Liver (tissue), 9 donors: Measurements from ENCODE around the gene NECTIN1. TPM values are rescaled to one million over a fixed set of nuclear protein-coding genes. Genes with fewer than 3 reads are reported as not detected.

Source experiments
- DNase-seq: peaks from one replicate; pipeline ENCODE4 v3.0.0-alpha.2; 2017; ENCODE audit warnings: low spot score
- H3K27ac ChIP-seq, 2 donors: one replicate each; pipeline ENCODE4 v1.7.0; 2013; ENCODE audit warnings: inconsistent platforms in 2 of 2, low read length in 2 of 2, control low read depth in 1 of 2, low read depth in 1 of 2, mild to moderate bottlenecking in 1 of 2
- H3K27me3 ChIP-seq, 4 donors: one replicate each; pipeline versions ENCODE4 v1.6.1 to v1.7.0; 2013; ENCODE audit warnings: low read length in 3 of 4, inconsistent platforms in 1 of 4, mild to moderate bottlenecking in 1 of 4, moderate library complexity in 1 of 4; ENCODE audit not compliant: control insufficient read depth in 4 of 4, insufficient read depth in 4 of 4
- H3K36me3 ChIP-seq, 4 donors: one replicate each; pipeline versions ENCODE4 v1.6.1 to v1.7.0; 2013; ENCODE audit warnings: low read length in 3 of 4, mild to moderate bottlenecking in 3 of 4, low read depth in 1 of 4, moderate library complexity in 1 of 4; ENCODE audit not compliant: control insufficient read depth in 4 of 4, insufficient read depth in 3 of 4
- H3K4me1 ChIP-seq, 4 donors: one replicate each; pipeline versions ENCODE4 v1.6.1 to v1.7.0; 2013; ENCODE audit warnings: low read length in 3 of 4, mild to moderate bottlenecking in 3 of 4, moderate library complexity in 1 of 4; ENCODE audit not compliant: control insufficient read depth in 4 of 4, insufficient read depth in 4 of 4
- H3K4me3 ChIP-seq, 3 donors: one replicate each; pipeline versions ENCODE4 v1.6.1 to v1.7.0; 2013; ENCODE audit warnings: low read length in 3 of 3, control low read depth in 1 of 3, low read depth in 1 of 3, mild to moderate bottlenecking in 1 of 3
- H3K9ac ChIP-seq, 2 donors: one replicate each; pipeline ENCODE4 v1.7.0; 2013; ENCODE audit warnings: low read length in 2 of 2, mild to moderate bottlenecking in 2 of 2, moderate library complexity in 2 of 2, control low read depth in 1 of 2, low read depth in 1 of 2
- H3K9me3 ChIP-seq, 4 donors: one replicate each; pipeline versions ENCODE4 v1.6.1 to v1.7.0; 2013; ENCODE audit warnings: low read length in 3 of 4; ENCODE audit not compliant: control insufficient read depth in 4 of 4
- EGR1 ChIP-seq, 2 donors: IDR thresholded peaks; 2 replicates each; pipeline ENCODE4 v1.6.1; 2016 to 2018; ENCODE audit warnings: antibody characterized with exemption in 2 of 2, low read depth in 2 of 2
- FOXA1 ChIP-seq: IDR thresholded peaks from 2 replicates; pipeline ENCODE4 v1.6.1; 2016; ENCODE audit warnings: antibody characterized with exemption
- GABPA ChIP-seq, 2 donors: IDR thresholded peaks in 1 of 2; conservative IDR thresholded peaks in 1 of 2; 2 replicates each; pipeline ENCODE4 v1.6.1; 2016; ENCODE audit warnings: antibody characterized with exemption in 2 of 2, mild to moderate bottlenecking in 1 of 2, moderate library complexity in 1 of 2
- HNF4G ChIP-seq: IDR thresholded peaks from 2 replicates; pipeline ENCODE4 v1.6.1; 2016; ENCODE audit warnings: antibody characterized with exemption
- JUND ChIP-seq, 2 donors: IDR thresholded peaks; 2 replicates each; pipeline ENCODE4 v1.6.1; 2016; ENCODE audit warnings: antibody characterized with exemption in 2 of 2
- NR2F2 ChIP-seq: IDR thresholded peaks from 2 replicates; pipeline ENCODE4 v1.6.1; 2016; ENCODE audit warnings: antibody characterized with exemption
- RXRA ChIP-seq, 2 donors: IDR thresholded peaks; 2 replicates each; pipeline ENCODE4 v1.6.1; 2017 to 2018; ENCODE audit warnings: antibody characterized with exemption in 2 of 2, mild to moderate bottlenecking in 1 of 2
- SP1 ChIP-seq: IDR thresholded peaks from 2 replicates; pipeline ENCODE4 v1.6.1; 2018; ENCODE audit warnings: antibody characterized with exemption, mild to moderate bottlenecking
- TAF1 ChIP-seq: conservative IDR thresholded peaks from 2 replicates; pipeline ENCODE4 v1.6.1; 2016; ENCODE audit warnings: antibody characterized with exemption, mild to moderate bottlenecking
- YY1 ChIP-seq: IDR thresholded peaks from 2 replicates; pipeline ENCODE4 v1.6.1; 2016; ENCODE audit warnings: antibody characterized with exemption, mild to moderate bottlenecking
- WGBS: extraction: QIAGEN DNeasy Blood & Tissue Kit; methylation state at CpG from one replicate; pipeline ENCODE4 v1.1.7; 2013; 5-methylcytosine and 5-hydroxymethylcytosine counted together
- polyA plus RNA-seq, 2 donors: library from polyadenylated mRNA; stranded (reverse) in 1 of 2; unstranded in 1 of 2; fragments of 200-250 nt in 1 of 2; fragments of >200 nt in 1 of 2; fragmentation: Nextera tagmentation in 1 of 2; extraction: Ambion mirVana in 1 of 2; gene quantifications; one replicate each; pipeline versions ENCODE4 v1.2.1 to v1.2.3, GENCODE V29; 2013 to 2015
- total RNA-seq, 2 donors: library from RNA; depleted of rRNA; stranded (reverse); fragments of >200 nt; gene quantifications; one replicate each; pipeline ENCODE4 v1.2.3, GENCODE V29; 2014
- TF ChIP-seq, protein P1 (sequence below): IDR thresholded peaks from 2 replicates; pipeline ENCODE4 v1.6.1; 2016; ENCODE audit warnings: antibody characterized with exemption
- TF ChIP-seq, protein P2 (sequence below): IDR thresholded peaks from 2 replicates; pipeline ENCODE4 v1.6.1; 2016; ENCODE audit warnings: antibody characterized with exemption
- TF ChIP-seq, protein P3 (sequence below): IDR thresholded peaks from 2 replicates; pipeline ENCODE4 v1.6.1; 2016; ENCODE audit warnings: antibody characterized with exemption, mild to moderate bottlenecking
- TF ChIP-seq, protein P4 (sequence below): IDR thresholded peaks from 2 replicates; pipeline ENCODE4 v1.6.1; 2016; ENCODE audit warnings: antibody characterized with exemption
- TF ChIP-seq, protein P5 (sequence below): fragments of 150-350 bp; IDR thresholded peaks from 2 replicates; pipeline ENCODE4 v1.5.1; 2017; ENCODE audit warnings: improper control_type of control experiment, low read depth, low read length; ENCODE audit not compliant: missing input control
- donor health status: healthy.
- donor health status: healthy.
- donor health status: healthy.
- donor health status: healthy.
- donor health status: healthy.

Gene NECTIN1
- total and polyA plus RNA-seq, 4 donors, result 0.69 to 7.7 (median 5.0) TPM

DNA sequence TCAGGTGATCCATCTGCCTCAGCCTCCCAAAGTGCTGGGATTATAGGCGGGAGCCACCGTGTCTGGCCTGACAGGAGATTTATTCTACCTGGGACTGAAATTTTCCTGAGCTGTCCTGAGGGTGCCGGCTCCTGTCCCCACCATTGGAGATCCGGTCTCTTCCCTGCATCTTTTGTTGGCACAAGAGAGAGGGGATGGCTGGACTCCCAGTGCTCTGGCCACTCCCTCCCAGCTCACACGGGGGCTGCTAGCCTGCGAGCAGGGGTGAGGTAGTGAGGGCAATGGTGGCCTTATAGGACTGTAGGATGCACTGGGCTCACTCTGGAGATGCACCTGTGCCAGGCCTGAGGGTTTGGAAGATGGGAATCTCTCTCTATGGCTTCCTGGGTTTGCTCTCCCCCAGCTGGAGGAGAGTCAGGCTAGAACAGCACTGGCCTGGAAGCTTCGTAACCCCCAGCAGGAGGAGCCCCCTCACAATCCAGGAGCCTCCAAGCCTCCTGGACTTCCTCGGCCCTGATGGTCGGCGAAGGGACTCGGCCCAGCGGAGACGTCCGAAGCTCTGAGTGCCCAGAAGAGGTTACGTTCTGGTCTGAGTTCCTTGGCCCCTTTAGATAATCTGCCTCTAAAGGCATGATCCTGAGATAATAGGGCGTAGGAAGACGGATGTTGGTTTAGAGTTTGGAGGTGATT is 106.4 kb downstream of the NECTIN1 start:
- no peaks in the 10 kb centered on the region for H3K36me3 ChIP-seq
- no peak overlapping the region for H3K4me3 ChIP-seq
- H3K9ac ChIP-seq, result no peak overlapping the region
- H3K27ac ChIP-seq, result no peak overlapping the region
- H3K4me1 ChIP-seq, result no peaks in the 10 kb centered on the region
- DNase-seq, result no peak
- H3K27me3 ChIP-seq, result no peaks in the 10 kb centered on the region
- H3K9me3 ChIP-seq, result no peaks in the 10 kb centered on the region
- TF ChIP-seq GABPA (IDR thresholded peaks at IDR 0.05 in 1 of 2, conservative IDR thresholded peaks at IDR 0.05 in 1 of 2), result no peak
- no peak for TF ChIP-seq EGR1 (IDR thresholded peaks at IDR 0.05; ENCODE audit: low read depth in 2 of 2)
- no peak for TF ChIP-seq YY1
- TF ChIP-seq, protein P1, sequence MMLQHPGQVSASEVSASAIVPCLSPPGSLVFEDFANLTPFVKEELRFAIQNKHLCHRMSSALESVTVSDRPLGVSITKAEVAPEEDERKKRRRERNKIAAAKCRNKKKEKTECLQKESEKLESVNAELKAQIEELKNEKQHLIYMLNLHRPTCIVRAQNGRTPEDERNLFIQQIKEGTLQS, result no peak
- no peak for TF ChIP-seq NR2F2
- TF ChIP-seq, protein P2, sequence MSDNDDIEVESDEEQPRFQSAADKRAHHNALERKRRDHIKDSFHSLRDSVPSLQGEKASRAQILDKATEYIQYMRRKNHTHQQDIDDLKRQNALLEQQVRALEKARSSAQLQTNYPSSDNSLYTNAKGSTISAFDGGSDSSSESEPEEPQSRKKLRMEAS, result no peak
- TF ChIP-seq HNF4G, result no peak
- TF ChIP-seq SP1, result no peak
- no peak for TF ChIP-seq TAF1
- TF ChIP-seq JUND (IDR thresholded peaks at IDR 0.05), result no peak
- TF ChIP-seq, protein P3, sequence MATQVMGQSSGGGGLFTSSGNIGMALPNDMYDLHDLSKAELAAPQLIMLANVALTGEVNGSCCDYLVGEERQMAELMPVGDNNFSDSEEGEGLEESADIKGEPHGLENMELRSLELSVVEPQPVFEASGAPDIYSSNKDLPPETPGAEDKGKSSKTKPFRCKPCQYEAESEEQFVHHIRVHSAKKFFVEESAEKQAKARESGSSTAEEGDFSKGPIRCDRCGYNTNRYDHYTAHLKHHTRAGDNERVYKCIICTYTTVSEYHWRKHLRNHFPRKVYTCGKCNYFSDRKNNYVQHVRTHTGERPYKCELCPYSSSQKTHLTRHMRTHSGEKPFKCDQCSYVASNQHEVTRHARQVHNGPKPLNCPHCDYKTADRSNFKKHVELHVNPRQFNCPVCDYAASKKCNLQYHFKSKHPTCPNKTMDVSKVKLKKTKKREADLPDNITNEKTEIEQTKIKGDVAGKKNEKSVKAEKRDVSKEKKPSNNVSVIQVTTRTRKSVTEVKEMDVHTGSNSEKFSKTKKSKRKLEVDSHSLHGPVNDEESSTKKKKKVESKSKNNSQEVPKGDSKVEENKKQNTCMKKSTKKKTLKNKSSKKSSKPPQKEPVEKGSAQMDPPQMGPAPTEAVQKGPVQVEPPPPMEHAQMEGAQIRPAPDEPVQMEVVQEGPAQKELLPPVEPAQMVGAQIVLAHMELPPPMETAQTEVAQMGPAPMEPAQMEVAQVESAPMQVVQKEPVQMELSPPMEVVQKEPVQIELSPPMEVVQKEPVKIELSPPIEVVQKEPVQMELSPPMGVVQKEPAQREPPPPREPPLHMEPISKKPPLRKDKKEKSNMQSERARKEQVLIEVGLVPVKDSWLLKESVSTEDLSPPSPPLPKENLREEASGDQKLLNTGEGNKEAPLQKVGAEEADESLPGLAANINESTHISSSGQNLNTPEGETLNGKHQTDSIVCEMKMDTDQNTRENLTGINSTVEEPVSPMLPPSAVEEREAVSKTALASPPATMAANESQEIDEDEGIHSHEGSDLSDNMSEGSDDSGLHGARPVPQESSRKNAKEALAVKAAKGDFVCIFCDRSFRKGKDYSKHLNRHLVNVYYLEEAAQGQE, result no peak
- TF ChIP-seq, protein P4, sequence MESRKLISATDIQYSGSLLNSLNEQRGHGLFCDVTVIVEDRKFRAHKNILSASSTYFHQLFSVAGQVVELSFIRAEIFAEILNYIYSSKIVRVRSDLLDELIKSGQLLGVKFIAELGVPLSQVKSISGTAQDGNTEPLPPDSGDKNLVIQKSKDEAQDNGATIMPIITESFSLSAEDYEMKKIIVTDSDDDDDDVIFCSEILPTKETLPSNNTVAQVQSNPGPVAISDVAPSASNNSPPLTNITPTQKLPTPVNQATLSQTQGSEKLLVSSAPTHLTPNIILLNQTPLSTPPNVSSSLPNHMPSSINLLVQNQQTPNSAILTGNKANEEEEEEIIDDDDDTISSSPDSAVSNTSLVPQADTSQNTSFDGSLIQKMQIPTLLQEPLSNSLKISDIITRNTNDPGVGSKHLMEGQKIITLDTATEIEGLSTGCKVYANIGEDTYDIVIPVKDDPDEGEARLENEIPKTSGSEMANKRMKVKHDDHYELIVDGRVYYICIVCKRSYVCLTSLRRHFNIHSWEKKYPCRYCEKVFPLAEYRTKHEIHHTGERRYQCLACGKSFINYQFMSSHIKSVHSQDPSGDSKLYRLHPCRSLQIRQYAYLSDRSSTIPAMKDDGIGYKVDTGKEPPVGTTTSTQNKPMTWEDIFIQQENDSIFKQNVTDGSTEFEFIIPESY, result no peak
- no peak for TF ChIP-seq FOXA1
- TF ChIP-seq, protein P5, sequence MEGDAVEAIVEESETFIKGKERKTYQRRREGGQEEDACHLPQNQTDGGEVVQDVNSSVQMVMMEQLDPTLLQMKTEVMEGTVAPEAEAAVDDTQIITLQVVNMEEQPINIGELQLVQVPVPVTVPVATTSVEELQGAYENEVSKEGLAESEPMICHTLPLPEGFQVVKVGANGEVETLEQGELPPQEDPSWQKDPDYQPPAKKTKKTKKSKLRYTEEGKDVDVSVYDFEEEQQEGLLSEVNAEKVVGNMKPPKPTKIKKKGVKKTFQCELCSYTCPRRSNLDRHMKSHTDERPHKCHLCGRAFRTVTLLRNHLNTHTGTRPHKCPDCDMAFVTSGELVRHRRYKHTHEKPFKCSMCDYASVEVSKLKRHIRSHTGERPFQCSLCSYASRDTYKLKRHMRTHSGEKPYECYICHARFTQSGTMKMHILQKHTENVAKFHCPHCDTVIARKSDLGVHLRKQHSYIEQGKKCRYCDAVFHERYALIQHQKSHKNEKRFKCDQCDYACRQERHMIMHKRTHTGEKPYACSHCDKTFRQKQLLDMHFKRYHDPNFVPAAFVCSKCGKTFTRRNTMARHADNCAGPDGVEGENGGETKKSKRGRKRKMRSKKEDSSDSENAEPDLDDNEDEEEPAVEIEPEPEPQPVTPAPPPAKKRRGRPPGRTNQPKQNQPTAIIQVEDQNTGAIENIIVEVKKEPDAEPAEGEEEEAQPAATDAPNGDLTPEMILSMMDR, result no peak
- 86% methylated on average over 17 of the region's 17 CpGs for WGBS

DNA sequence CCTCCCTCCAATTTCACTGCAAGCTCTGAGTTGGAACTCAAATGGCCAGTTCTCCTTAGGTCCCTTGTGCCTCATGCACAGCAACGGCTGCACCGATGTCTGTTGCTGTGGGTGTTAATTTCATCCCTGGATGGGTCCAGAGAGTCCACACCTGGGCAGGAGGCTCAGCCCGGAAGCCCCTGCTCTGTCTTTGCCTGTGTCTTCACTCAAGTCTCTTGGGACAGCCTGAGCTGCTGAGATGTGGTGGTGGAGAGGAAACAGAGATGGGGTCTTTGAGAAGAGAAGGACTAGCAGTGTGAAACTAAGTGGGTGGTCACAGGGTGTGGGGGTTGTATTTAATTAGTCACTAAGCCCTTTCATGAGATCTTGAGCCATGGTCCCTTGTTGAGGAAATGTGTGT is 109.3 kb downstream of the NECTIN1 start:
- Histone ChIP-seq H3K9me3 (no peaks in the 10 kb centered on the region), H3K27ac (no peak overlapping the region), H3K4me3 (no peak overlapping the region), H3K4me1 (no peaks in the 10 kb centered on the region), H3K36me3 (no peaks in the 10 kb centered on the region), H3K27me3 (no peaks in the 10 kb centered on the region), H3K9ac (no peak overlapping the region)
- 67% methylated on average over 3 of the region's 3 CpGs for WGBS
- DNase-seq, result no peak
- TF ChIP-seq, protein P1, result no peak
- no peak for TF ChIP-seq SP1
- TF ChIP-seq, protein P5, result no peak
- TF ChIP-seq FOXA1, result no peak
- TF ChIP-seq, protein P4, result no peak
- no peak for TF ChIP-seq RXRA (IDR thresholded peaks at IDR 0.05)
- no peak for TF ChIP-seq EGR1 (IDR thresholded peaks at IDR 0.05; ENCODE audit: low read depth in 2 of 2)
- no peak for TF ChIP-seq YY1
- TF ChIP-seq JUND (IDR thresholded peaks at IDR 0.05), result no peak
- TF ChIP-seq TAF1, result no peak
